GM18868 (cell line): ENCODE measurements around the gene PHC2.

Source experiments
- ATAC-seq: cut with Tn5 transposase; IDR thresholded peaks from one replicate; pipeline ENCODE4 v1.9.1; 2021; ENCODE audit warnings: mild to moderate bottlenecking, moderate library complexity; ENCODE audit not compliant: unreplicated experiment

The PHC2 gene

GRCh38 chr1:33276573-33277298 lies 154.2 kb downstream of the PHC2 start:
- ATAC-seq = no peak

- ATAC-seq = no peak
Observed at GRCh38 chr1:33275706-33276572, 155.0 kb downstream of the PHC2 start.

- ATAC-seq = no peak
Observed at GRCh38 chr1:33275195-33275594, 155.7 kb downstream of the PHC2 start.

- no peak for ATAC-seq
Observed at GRCh38 chr1:33274446-33274845, 156.4 kb downstream of the PHC2 start.

- ATAC-seq = no peak
Observed at GRCh38 chr1:33273961-33274371, 156.9 kb downstream of the PHC2 start.
